Measurements from ENCODE around the gene CNKSR3. TPM values are rescaled to one million over a fixed set of nuclear protein-coding genes. Genes with fewer than 3 reads are reported as not detected.
"Not testable (repeated sequence)": the region's sequence is repeated elsewhere in the genome, so short reads cannot be mapped to it uniquely, and the experiment has no call there.

Gene CNKSR3
- total and polyA plus RNA-seq, 2 experiments from 2014 or later = 1.9 to 5.7 TPM

DNA sequence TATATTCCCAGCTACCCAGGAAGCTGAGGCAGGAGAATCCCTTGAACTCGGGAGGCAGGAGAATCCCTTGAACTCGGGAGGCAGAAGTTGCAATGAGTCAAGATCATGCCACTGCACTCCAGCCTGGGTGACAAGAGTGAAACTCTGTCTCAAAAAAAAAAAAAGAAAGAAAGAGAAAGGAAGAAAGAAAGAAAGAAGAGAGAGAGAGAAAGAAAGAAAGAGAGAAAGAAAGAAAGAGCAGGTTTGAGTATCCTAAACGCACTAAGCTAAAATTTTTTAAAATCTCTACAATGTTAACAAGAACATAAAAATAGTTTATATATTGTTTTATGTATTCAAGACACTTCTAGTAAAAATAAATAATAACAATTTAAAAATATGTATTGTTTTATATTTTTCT lies 4.6 kb upstream of the CNKSR3 start:
- not testable (repeated sequence) for H3K27me3 Mint-ChIP-seq (ENCODE audit: insufficient read depth, low read depth, poor library complexity); H3K36me3 Mint-ChIP-seq (ENCODE audit: low read depth); H4K20me1 ChIP-seq (replicated peaks; ENCODE audit: insufficient read depth); H3K9me3 Mint-ChIP-seq; H2AFZ ChIP-seq; H3K4me3 Mint-ChIP-seq; H3K79me2 ChIP-seq (replicated peaks; ENCODE audit: insufficient read depth); H3K27ac Mint-ChIP-seq; ATAC-seq; DNase-seq (ENCODE audit: low spot score); H3K4me3 ChIP-seq; H3K9me2 ChIP-seq (ENCODE audit: insufficient read depth); H3K4me2 ChIP-seq; H3K36me3 ChIP-seq (ENCODE audit: insufficient read depth); H3K27ac ChIP-seq (ENCODE audit: low read depth); H3F3A ChIP-seq (replicated peaks; ENCODE audit: low read depth)
- peaks cover 47% of the 10 kb centered on the region for H3K4me1 Mint-ChIP-seq
- Histone ChIP-seq H3K4me1 (ENCODE audit: insufficient read depth) (peaks cover 45% of the 10 kb centered on the region), H3K27me3 (ENCODE audit: insufficient read depth) (peaks cover 60% of the 10 kb centered on the region)

DNA sequence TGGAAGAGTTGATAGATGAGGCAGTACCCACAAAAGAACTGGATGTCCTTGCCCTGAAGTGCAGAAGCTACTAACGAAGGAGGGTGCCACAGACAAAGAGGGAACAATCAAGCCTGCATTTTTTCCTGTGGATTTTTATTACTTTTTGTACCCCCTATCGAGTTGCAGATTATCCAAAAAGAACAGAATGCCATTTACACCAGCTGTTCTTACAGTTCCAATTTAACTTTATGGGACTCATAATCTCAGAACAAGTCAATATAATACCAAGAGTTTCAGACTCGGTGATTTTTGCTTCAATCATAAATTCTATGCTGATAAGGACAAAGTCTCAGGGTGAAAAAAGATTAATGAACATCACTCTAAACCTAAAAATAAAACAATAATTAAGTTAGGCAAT lies 4.0 kb upstream of the CNKSR3 start:
- peaks cover 62% of the 10 kb centered on the region for H3K27me3 ChIP-seq (ENCODE audit: insufficient read depth)
- H3K79me2 ChIP-seq (replicated peaks; ENCODE audit: insufficient read depth) = no peaks in the 10 kb centered on the region
- no peaks in the 10 kb centered on the region for H3K9me2 ChIP-seq (ENCODE audit: insufficient read depth)
- Mint-ChIP-seq H3K36me3 (ENCODE audit: low read depth) (no peaks in the 10 kb centered on the region), H3K27me3 (ENCODE audit: insufficient read depth, low read depth, poor library complexity) (peaks cover 10% of the 10 kb centered on the region), H3K9me3 (no peaks in the 10 kb centered on the region), H3K4me1 (peaks cover 47% of the 10 kb centered on the region), H3K4me3 (no peak overlapping the region), H3K27ac (no peak overlapping the region)
- no peak for ATAC-seq
- no peaks in the 10 kb centered on the region for H3F3A ChIP-seq (replicated peaks; ENCODE audit: low read depth)
- no peaks in the 10 kb centered on the region for H3K36me3 ChIP-seq (ENCODE audit: insufficient read depth)
- H3K4me3 ChIP-seq = no peak overlapping the region
- no peak overlapping the region for H3K4me2 ChIP-seq
- no peak overlapping the region for H3K27ac ChIP-seq (ENCODE audit: low read depth)
- no peak overlapping the region for H2AFZ ChIP-seq
- no peak for DNase-seq (ENCODE audit: low spot score)
- no peaks in the 10 kb centered on the region for H4K20me1 ChIP-seq (replicated peaks; ENCODE audit: insufficient read depth)
- H3K4me1 ChIP-seq (ENCODE audit: insufficient read depth) = peaks cover 45% of the 10 kb centered on the region
- TF ChIP-seq, protein P1, sequence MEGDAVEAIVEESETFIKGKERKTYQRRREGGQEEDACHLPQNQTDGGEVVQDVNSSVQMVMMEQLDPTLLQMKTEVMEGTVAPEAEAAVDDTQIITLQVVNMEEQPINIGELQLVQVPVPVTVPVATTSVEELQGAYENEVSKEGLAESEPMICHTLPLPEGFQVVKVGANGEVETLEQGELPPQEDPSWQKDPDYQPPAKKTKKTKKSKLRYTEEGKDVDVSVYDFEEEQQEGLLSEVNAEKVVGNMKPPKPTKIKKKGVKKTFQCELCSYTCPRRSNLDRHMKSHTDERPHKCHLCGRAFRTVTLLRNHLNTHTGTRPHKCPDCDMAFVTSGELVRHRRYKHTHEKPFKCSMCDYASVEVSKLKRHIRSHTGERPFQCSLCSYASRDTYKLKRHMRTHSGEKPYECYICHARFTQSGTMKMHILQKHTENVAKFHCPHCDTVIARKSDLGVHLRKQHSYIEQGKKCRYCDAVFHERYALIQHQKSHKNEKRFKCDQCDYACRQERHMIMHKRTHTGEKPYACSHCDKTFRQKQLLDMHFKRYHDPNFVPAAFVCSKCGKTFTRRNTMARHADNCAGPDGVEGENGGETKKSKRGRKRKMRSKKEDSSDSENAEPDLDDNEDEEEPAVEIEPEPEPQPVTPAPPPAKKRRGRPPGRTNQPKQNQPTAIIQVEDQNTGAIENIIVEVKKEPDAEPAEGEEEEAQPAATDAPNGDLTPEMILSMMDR (conservative IDR thresholded peaks at IDR 0.05; ENCODE audit: low read depth in 2 of 2) = no peak
- TF ChIP-seq EZH2 (IDR thresholded peaks at IDR 0.05; ENCODE audit: low read depth, unreplicated experiment) = no peak
- TF ChIP-seq CREB1 (CRISPR knock-in tag; IDR thresholded peaks at IDR 0.05; ENCODE audit: low read depth) = no peak
- no peak for TF ChIP-seq ZNF331 (CRISPR knock-in tag; IDR thresholded peaks at IDR 0.05; ENCODE audit: low read depth)
- no peak for TF ChIP-seq NANOG (IDR thresholded peaks at IDR 0.05; ENCODE audit: borderline replicate concordance)
- no peak for TF ChIP-seq ZNF114 (CRISPR knock-in tag; IDR thresholded peaks at IDR 0.05)
- TF ChIP-seq, protein P2, sequence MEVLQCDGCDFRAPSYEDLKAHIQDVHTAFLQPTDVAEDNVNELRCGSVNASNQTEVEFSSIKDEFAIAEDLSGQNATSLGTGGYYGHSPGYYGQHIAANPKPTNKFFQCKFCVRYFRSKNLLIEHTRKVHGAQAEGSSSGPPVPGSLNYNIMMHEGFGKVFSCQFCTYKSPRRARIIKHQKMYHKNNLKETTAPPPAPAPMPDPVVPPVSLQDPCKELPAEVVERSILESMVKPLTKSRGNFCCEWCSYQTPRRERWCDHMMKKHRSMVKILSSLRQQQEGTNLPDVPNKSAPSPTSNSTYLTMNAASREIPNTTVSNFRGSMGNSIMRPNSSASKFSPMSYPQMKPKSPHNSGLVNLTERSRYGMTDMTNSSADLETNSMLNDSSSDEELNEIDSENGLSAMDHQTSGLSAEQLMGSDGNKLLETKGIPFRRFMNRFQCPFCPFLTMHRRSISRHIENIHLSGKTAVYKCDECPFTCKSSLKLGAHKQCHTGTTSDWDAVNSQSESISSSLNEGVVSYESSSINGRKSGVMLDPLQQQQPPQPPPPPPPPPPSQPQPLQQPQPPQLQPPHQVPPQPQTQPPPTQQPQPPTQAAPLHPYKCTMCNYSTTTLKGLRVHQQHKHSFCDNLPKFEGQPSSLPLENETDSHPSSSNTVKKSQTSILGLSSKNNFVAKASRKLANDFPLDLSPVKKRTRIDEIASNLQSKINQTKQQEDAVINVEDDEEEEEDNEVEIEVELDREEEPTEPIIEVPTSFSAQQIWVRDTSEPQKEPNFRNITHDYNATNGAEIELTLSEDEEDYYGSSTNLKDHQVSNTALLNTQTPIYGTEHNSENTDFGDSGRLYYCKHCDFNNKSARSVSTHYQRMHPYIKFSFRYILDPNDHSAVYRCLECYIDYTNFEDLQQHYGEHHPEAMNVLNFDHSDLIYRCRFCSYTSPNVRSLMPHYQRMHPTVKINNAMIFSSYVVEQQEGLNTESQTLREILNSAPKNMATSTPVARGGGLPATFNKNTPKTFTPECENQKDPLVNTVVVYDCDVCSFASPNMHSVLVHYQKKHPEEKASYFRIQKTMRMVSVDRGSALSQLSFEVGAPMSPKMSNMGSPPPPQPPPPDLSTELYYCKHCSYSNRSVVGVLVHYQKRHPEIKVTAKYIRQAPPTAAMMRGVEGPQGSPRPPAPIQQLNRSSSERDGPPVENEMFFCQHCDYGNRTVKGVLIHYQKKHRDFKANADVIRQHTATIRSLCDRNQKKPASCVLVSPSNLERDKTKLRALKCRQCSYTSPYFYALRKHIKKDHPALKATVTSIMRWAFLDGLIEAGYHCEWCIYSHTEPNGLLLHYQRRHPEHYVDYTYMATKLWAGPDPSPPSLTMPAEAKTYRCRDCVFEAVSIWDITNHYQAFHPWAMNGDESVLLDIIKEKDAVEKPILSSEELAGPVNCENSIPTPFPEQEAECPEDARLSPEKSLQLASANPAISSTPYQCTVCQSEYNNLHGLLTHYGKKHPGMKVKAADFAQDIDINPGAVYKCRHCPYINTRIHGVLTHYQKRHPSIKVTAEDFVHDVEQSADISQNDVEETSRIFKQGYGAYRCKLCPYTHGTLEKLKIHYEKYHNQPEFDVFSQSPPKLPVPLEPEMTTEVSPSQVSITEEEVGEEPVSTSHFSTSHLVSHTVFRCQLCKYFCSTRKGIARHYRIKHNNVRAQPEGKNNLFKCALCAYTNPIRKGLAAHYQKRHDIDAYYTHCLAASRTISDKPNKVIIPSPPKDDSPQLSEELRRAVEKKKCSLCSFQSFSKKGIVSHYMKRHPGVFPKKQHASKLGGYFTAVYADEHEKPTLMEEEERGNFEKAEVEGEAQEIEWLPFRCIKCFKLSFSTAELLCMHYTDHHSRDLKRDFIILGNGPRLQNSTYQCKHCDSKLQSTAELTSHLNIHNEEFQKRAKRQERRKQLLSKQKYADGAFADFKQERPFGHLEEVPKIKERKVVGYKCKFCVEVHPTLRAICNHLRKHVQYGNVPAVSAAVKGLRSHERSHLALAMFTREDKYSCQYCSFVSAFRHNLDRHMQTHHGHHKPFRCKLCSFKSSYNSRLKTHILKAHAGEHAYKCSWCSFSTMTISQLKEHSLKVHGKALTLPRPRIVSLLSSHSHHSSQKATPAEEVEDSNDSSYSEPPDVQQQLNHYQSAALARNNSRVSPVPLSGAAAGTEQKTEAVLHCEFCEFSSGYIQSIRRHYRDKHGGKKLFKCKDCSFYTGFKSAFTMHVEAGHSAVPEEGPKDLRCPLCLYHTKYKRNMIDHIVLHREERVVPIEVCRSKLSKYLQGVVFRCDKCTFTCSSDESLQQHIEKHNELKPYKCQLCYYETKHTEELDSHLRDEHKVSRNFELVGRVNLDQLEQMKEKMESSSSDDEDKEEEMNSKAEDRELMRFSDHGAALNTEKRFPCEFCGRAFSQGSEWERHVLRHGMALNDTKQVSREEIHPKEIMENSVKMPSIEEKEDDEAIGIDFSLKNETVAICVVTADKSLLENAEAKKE (CRISPR knock-in tag; IDR thresholded peaks at IDR 0.05) = no peak
- TF ChIP-seq POLR2AphosphoS5 (IDR thresholded peaks at IDR 0.05; ENCODE audit: low read depth) = no peak
- TF ChIP-seq STAT1 (IDR thresholded peaks at IDR 0.05; ENCODE audit: unreplicated experiment) = no peak
- no peak for TF ChIP-seq EZH2phosphoT487 (IDR thresholded peaks at IDR 0.05; ENCODE audit: unreplicated experiment)
- TF ChIP-seq, protein P3, sequence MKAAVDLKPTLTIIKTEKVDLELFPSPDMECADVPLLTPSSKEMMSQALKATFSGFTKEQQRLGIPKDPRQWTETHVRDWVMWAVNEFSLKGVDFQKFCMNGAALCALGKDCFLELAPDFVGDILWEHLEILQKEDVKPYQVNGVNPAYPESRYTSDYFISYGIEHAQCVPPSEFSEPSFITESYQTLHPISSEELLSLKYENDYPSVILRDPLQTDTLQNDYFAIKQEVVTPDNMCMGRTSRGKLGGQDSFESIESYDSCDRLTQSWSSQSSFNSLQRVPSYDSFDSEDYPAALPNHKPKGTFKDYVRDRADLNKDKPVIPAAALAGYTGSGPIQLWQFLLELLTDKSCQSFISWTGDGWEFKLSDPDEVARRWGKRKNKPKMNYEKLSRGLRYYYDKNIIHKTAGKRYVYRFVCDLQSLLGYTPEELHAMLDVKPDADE (IDR thresholded peaks at IDR 0.05) = no peak

Data from GM23338 (cell line).